ENCODE data around the gene STX1A.

DNA sequence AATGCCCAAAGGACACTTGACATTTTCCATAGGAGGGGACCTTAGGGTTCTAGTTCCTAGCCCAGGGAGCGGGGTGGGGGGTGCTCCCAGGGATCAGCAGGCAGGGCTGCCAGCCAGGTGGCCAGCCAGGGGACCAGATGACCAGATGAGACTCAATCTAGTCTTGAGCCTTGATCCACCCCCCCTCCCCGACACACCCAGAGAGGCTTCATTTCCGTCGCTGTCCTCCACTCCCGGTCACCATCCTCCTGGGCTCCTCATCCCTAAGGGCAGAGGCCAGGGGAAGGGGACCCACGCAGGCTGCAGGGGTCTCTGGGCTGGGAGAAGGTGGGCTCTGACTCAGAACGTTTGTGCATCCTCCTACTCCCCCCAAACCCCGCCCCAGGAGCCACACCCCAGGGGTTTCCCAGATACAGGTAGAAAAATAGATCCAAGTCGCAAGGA lies 1.0 kb downstream of the STX1A start:
- TF ChIP-seq POLR2A (IDR thresholded peaks at IDR 0.05; ENCODE audit: low read length) (no peak), GATA1 (IDR thresholded peaks at IDR 0.05; ENCODE audit: low read depth, low read length) (no peak)

Measured in erythroblast (primary cell).